Measurements from ENCODE around the gene ZNF345.

GRCh38 chr19:36837906-36838783 lies 12.5 kb upstream of the ZNF345 start, which contains the start of gene ZNF790:
- TF ChIP-seq CTCF (IDR thresholded peaks at IDR 0.05; ENCODE audit: insufficient read depth, low read depth, low read length) (no peak), EZH2 (IDR thresholded peaks at IDR 0.05; ENCODE audit: insufficient read depth, low read length) (no peak)
